K562 (cell line): ENCODE data around the gene SERPING1. TPM values are rescaled to one million over a fixed set of nuclear protein-coding genes. Genes with fewer than 3 reads are reported as not detected.

Experiments used
- ATF1 ChIP-seq, 2 experiments: fragments of 450-650 bp in 1 of 2; IDR thresholded peaks; 2 replicates each; pipeline ENCODE4 v1.6.1; 2016; ENCODE audit warnings: missing compliant biosample characterization in 1 of 2, missing genetic modification characterization in 1 of 2
- DMBX1 ChIP-seq: fragments of 250-450 bp; sonication (Bioruptor Pico); IDR thresholded peaks from 2 replicates; pipeline ENCODE4 v1.8.0; 2022; ENCODE audit warnings: inconsistent platforms, mild to moderate bottlenecking, moderate library complexity, borderline replicate concordance
- MCM2 ChIP-seq: fragments of 450-650 bp; IDR thresholded peaks from 2 replicates; pipeline ENCODE4 v1.6.1; 2017; ENCODE audit warnings: low read depth, mild to moderate bottlenecking
- NONO ChIP-seq, 2 experiments: fragments of 200-400 bp in 1 of 2; fragments of 450-650 bp in 1 of 2; formaldehyde crosslinking in 1 of 2; IDR thresholded peaks; 2 replicates each; pipeline ENCODE4 v1.6.1; 2017; ENCODE audit warnings: low read depth in 2 of 2, mild to moderate bottlenecking in 2 of 2, moderate library complexity in 2 of 2, low read length in 1 of 2
- NR3C1 ChIP-seq: sonication (generic); formaldehyde crosslinking; IDR thresholded peaks from 2 replicates; pipeline ENCODE4 v1.8.1; 2022; ENCODE audit warnings: missing genetic modification reagents
- SIX5 ChIP-seq, 2 experiments: IDR thresholded peaks; 2 replicates each; pipeline ENCODE4 v1.6.1; 2011; ENCODE audit warnings: low read length in 2 of 2, borderline replicate concordance in 1 of 2, low read depth in 1 of 2, mild to moderate bottlenecking in 1 of 2, moderate library complexity in 1 of 2; ENCODE audit not compliant: insufficient read depth in 1 of 2
- SOX6 ChIP-seq: fragments of 450-650 bp; IDR thresholded peaks from 2 replicates; pipeline ENCODE4 v1.6.1; 2014; ENCODE audit warnings: mild to moderate bottlenecking
- TFAM ChIP-seq: fragments of 250-450 bp; sonication (Bioruptor Pico); conservative IDR thresholded peaks from 2 replicates; pipeline ENCODE4 v1.5.0; 2021; ENCODE audit warnings: mild to moderate bottlenecking, moderate library complexity
- ZNF143 ChIP-seq: sonication (generic); formaldehyde crosslinking; IDR thresholded peaks from 2 replicates; pipeline ENCODE4 v1.9.0; 2022; ENCODE audit warnings: mild to moderate bottlenecking, missing genetic modification reagents
- ZNF384 ChIP-seq: IDR thresholded peaks from 2 replicates; pipeline ENCODE4 v1.6.1; 2012; ENCODE audit warnings: low read depth, low read length, improper control_type of control experiment
- ZNF431 ChIP-seq: sonication (generic); formaldehyde crosslinking; IDR thresholded peaks from 2 replicates; pipeline ENCODE4 v1.8.0; 2022; ENCODE audit warnings: mild to moderate bottlenecking, missing genetic modification reagents
- ZNF695 ChIP-seq: fragments of 450-650 bp; formaldehyde crosslinking; IDR thresholded peaks from 2 replicates; pipeline ENCODE4 v1.4.0; 2020; ENCODE audit warnings: mild to moderate bottlenecking, moderate library complexity
- ZNF696 ChIP-seq: fragments of 250-450 bp; sonication (Bioruptor Pico); conservative IDR thresholded peaks from 2 replicates; pipeline ENCODE4 v1.4.0; 2020; ENCODE audit warnings: mild to moderate bottlenecking, moderate library complexity
- ZZZ3 ChIP-seq: fragments of 450-650 bp; IDR thresholded peaks from 2 replicates; pipeline ENCODE4 v1.6.1; 2016; ENCODE audit warnings: antibody characterized with exemption, mild to moderate bottlenecking, moderate library complexity
- polyA plus RNA-seq, 8 experiments: library from polyadenylated mRNA; depleted of rRNA in 4 of 8; stranded (reverse) in 5 of 8; unstranded in 3 of 8; fragments of >200 nt; fragmentation: Nextera tagmentation in 2 of 8; fragmentation: Illumina TruSeq in 1 of 8; extraction: Ambion mirVana in 2 of 8; extraction: Trizol in 1 of 8; gene quantifications; 2 replicates each; pipeline versions ENCODE4 v1.2.1 to v1.2.3, GENCODE V29; 2011 to 2014; ENCODE audit warnings: inconsistent platforms in 1 of 8, missing spikeins in 1 of 8
- total RNA-seq, 7 experiments: library from RNA; depleted of rRNA in 6 of 7; stranded (reverse); fragments of >200 nt in 6 of 7; fragmentation: Illumina TruSeq in 2 of 7; extraction: Trizol in 2 of 7; gene quantifications; 2 replicates each; pipeline versions ENCODE4 v1.2.1 to v1.2.3, GENCODE V29; 2011 to 2021; ENCODE audit warnings: low replicate concordance in 1 of 7
- TF ChIP-seq, protein P1 (sequence below): fragments of 450-650 bp; IDR thresholded peaks from 2 replicates; pipeline ENCODE4 v1.6.1; 2018; ENCODE audit warnings: mild to moderate bottlenecking, low read depth; ENCODE audit not compliant: partially characterized antibody
- TF ChIP-seq, protein P2 (sequence below): sonication (generic); formaldehyde crosslinking; IDR thresholded peaks from 2 replicates; pipeline ENCODE4 v1.8.0; 2023; ENCODE audit warnings: mild to moderate bottlenecking, missing genetic modification reagents
- TF ChIP-seq, protein P3 (sequence below): fragments of 450-650 bp; IDR thresholded peaks from 2 replicates; pipeline ENCODE4 v1.6.1; 2016; ENCODE audit warnings: borderline replicate concordance
- TF ChIP-seq, protein P4 (sequence below): fragments of 250-450 bp; sonication (Bioruptor Pico); IDR thresholded peaks from 2 replicates; pipeline ENCODE4 v1.4.0; 2020; ENCODE audit warnings: borderline replicate concordance
- TF ChIP-seq, protein P5 (sequence below): fragments of 450-650 bp; IDR thresholded peaks from 2 replicates; pipeline ENCODE4 v1.6.1; 2018; ENCODE audit not compliant: partially characterized antibody

SERPING1 gene
- total and polyA plus RNA-seq, 9 of the 15 experiments (the other 6 are each of a cell fraction or from before 2014, with no cell fraction given): 0.10 to 1.00 (median 0.21) TPM; not detected in 2

DNA sequence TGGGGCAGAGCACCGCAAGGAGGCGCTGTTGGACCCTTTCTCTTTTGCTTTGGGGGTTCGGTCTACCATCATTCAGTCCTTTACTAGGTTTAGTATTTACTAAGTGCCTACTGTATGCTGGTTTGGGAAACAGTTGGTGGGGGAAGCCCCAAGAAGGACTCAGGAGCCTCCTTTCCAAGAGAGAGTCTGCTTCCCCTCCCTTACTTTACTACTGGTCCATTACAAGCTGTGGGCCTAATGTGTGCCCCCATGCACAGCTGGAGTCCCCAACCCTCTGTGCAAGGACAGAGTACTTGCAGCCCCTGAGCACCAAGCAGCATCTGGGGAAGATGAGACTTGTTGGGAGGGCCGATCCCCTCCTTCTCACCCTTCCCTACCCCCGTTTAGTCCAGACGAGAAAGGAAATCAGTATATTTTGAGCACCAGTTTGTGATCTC lies 29.1 kb upstream of the SERPING1 start (continued):
- TF ChIP-seq DMBX1 (CRISPR knock-in tag) (no peak), ZZZ3 (no peak), TFAM (no peak), ATF1 (CRISPR knock-in tag; IDR thresholded peaks at IDR 0.05) (no peak), ATF1 (tag; IDR thresholded peaks at IDR 0.05) (peak; percentile 66), SIX5 (IDR thresholded peaks at IDR 0.05; ENCODE audit: borderline replicate concordance in 1 of 2, insufficient read depth in 1 of 2, low read depth in 1 of 2, low read length in 2 of 2) (no peak), MCM2 (no peak), SOX6 (no peak), ZNF695 (CRISPR knock-in tag) (no peak), ZNF143 (CRISPR knock-in tag) (no peak), ZNF384 (no peak), ZNF431 (no peak), NR3C1 (CRISPR knock-in tag) (no peak), ZNF696 (CRISPR knock-in tag) (no peak), NONO (IDR thresholded peaks at IDR 0.05; ENCODE audit: low read depth in 2 of 2, low read length in 1 of 2) (no peak)
- TF ChIP-seq, protein P1, sequence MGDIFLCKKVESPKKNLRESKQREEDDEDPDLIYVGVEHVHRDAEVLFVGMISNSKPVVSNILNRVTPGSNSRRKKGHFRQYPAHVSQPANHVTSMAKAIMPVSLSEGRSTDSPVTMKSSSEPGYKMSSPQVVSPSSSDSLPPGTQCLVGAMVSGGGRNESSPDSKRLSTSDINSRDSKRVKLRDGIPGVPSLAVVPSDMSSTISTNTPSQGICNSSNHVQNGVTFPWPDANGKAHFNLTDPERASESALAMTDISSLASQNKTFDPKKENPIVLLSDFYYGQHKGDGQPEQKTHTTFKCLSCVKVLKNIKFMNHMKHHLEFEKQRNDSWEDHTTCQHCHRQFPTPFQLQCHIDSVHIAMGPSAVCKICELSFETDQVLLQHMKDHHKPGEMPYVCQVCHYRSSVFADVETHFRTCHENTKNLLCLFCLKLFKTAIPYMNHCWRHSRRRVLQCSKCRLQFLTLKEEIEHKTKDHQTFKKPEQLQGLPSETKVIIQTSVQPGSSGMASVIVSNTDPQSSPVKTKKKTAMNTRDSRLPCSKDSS: no peak
- TF ChIP-seq, protein P2, sequence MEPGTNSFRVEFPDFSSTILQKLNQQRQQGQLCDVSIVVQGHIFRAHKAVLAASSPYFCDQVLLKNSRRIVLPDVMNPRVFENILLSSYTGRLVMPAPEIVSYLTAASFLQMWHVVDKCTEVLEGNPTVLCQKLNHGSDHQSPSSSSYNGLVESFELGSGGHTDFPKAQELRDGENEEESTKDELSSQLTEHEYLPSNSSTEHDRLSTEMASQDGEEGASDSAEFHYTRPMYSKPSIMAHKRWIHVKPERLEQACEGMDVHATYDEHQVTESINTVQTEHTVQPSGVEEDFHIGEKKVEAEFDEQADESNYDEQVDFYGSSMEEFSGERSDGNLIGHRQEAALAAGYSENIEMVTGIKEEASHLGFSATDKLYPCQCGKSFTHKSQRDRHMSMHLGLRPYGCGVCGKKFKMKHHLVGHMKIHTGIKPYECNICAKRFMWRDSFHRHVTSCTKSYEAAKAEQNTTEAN (CRISPR knock-in tag): no peak
- TF ChIP-seq, protein P3, sequence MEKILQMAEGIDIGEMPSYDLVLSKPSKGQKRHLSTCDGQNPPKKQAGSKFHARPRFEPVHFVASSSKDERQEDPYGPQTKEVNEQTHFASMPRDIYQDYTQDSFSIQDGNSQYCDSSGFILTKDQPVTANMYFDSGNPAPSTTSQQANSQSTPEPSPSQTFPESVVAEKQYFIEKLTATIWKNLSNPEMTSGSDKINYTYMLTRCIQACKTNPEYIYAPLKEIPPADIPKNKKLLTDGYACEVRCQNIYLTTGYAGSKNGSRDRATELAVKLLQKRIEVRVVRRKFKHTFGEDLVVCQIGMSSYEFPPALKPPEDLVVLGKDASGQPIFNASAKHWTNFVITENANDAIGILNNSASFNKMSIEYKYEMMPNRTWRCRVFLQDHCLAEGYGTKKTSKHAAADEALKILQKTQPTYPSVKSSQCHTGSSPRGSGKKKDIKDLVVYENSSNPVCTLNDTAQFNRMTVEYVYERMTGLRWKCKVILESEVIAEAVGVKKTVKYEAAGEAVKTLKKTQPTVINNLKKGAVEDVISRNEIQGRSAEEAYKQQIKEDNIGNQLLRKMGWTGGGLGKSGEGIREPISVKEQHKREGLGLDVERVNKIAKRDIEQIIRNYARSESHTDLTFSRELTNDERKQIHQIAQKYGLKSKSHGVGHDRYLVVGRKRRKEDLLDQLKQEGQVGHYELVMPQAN: no peak
- TF ChIP-seq, protein P4, sequence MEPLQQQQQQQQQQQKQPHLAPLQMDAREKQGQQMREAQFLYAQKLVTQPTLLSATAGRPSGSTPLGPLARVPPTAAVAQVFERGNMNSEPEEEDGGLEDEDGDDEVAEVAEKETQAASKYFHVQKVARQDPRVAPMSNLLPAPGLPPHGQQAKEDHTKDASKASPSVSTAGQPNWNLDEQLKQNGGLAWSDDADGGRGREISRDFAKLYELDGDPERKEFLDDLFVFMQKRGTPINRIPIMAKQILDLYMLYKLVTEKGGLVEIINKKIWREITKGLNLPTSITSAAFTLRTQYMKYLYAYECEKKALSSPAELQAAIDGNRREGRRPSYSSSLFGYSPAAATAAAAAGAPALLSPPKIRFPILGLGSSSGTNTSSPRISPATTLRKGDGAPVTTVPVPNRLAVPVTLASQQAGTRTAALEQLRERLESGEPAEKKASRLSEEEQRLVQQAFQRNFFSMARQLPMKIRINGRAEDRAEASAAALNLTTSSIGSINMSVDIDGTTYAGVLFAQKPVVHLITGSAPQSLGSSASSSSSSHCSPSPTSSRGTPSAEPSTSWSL (CRISPR knock-in tag): no peak
- TF ChIP-seq, protein P5, sequence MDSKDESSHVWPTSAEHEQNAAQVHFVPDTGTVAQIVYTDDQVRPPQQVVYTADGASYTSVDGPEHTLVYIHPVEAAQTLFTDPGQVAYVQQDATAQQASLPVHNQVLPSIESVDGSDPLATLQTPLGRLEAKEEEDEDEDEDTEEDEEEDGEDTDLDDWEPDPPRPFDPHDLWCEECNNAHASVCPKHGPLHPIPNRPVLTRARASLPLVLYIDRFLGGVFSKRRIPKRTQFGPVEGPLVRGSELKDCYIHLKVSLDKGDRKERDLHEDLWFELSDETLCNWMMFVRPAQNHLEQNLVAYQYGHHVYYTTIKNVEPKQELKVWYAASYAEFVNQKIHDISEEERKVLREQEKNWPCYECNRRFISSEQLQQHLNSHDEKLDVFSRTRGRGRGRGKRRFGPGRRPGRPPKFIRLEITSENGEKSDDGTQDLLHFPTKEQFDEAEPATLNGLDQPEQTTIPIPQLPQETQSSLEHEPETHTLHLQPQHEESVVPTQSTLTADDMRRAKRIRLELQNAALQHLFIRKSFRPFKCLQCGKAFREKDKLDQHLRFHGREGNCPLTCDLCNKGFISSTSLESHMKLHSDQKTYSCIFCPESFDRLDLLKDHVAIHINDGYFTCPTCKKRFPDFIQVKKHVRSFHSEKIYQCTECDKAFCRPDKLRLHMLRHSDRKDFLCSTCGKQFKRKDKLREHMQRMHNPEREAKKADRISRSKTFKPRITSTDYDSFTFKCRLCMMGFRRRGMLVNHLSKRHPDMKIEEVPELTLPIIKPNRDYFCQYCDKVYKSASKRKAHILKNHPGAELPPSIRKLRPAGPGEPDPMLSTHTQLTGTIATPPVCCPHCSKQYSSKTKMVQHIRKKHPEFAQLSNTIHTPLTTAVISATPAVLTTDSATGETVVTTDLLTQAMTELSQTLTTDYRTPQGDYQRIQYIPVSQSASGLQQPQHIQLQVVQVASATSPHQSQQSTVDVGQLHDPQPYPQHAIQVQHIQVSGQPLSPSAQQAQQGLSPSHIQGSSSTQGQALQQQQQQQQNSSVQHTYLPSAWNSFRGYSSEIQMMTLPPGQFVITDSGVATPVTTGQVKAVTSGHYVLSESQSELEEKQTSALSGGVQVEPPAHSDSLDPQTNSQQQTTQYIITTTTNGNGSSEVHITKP: no peak
